ENCODE results near the gene ZNF821. TPM values are rescaled to one million over a fixed set of nuclear protein-coding genes. Genes with fewer than 3 reads are reported as not detected.

Gene ZNF821, protein sequence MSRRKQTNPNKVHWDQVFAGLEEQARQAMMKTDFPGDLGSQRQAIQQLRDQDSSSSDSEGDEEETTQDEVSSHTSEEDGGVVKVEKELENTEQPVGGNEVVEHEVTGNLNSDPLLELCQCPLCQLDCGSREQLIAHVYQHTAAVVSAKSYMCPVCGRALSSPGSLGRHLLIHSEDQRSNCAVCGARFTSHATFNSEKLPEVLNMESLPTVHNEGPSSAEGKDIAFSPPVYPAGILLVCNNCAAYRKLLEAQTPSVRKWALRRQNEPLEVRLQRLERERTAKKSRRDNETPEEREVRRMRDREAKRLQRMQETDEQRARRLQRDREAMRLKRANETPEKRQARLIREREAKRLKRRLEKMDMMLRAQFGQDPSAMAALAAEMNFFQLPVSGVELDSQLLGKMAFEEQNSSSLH
- total RNA-seq: 1 to 10 TPM; 3.7 to 4.1 TPM

- CTCF ChIA-PET: interaction anchor here (1.1 to 5.3 kb wide), 11 partner anchors 9 to 78 kb away, joined by 3 to 80 read pairs (median 29); partner anchors contain the start of genes AP1G1, ATXN1L and IST1
- H3K36me3 Mint-ChIP-seq (ENCODE audit: low read depth): peaks cover 12% of the 10 kb centered on the region
- H3K4me1 Mint-ChIP-seq (ENCODE audit: low read depth): peaks cover 48% of the 10 kb centered on the region
- peaks cover 21% of the 10 kb centered on the region for H3K27me3 Mint-ChIP-seq (ENCODE audit: low read depth)
- no peaks in the 10 kb centered on the region for H3K9me3 Mint-ChIP-seq (ENCODE audit: insufficient read depth)
- POLR2A ChIA-PET: interaction anchor here (0.9 to 4.4 kb wide), 7 partner anchors 11 to 78 kb away, joined by 3 to 30 read pairs (median 6); partner anchors contain the start of genes AP1G1, ATXN1L and IST1
- ATAC-seq (peak; percentile 60), DNase-seq (peak; percentile 73)
- peak within 1 kb of the TSS; percentile 90 for H3K4me3 Mint-ChIP-seq
- H3K27ac Mint-ChIP-seq: peak within 1 kb of the TSS; percentile 89
These were observed at the start of gene ZNF821 for GRCh38 chr16:71883849-71884638. Gene ZNF821, minus strand, starts transcription at chr16:71884182. Its CDS starts 4,236 bp downstream, at chr16:71879946.

DNA sequence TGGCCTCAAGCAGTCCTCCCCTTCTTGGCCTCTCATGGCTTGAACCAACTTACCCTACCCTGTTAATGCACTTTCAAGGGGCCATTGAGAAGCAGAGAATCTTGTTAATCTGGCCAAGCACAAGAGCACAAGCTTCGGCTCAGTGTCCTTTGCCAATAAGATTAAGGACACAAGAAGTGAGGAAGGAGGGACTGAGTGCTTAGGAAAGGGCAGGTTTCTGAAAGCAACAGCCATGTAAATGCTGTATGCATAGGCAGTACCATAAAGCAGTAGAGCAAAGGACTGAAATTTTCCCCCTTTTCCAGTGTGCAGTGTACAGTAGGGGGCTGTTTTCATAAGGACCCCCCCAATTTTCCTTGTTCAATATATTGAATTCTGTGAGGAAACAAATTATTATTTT is 49.0 kb upstream of the ZNF821 start:
- no peak overlapping the region for H3K27ac Mint-ChIP-seq
- CTCF ChIA-PET: no interaction called here
- ATAC-seq: no peak

GRCh38 chr16:71931599-71931998 is 47.6 kb upstream of the ZNF821 start:
- Mint-ChIP-seq H3K36me3 (ENCODE audit: low read depth) (peaks cover 53% of the 10 kb centered on the region), H3K4me1 (ENCODE audit: low read depth) (no peaks in the 10 kb centered on the region), H3K4me3 (no peak overlapping the region), H3K9me3 (ENCODE audit: insufficient read depth) (no peaks in the 10 kb centered on the region), H3K27ac (no peak overlapping the region), H3K27me3 (ENCODE audit: low read depth) (no peaks in the 10 kb centered on the region)
- DNase-seq (no peak), ATAC-seq (no peak)
- POLR2A ChIA-PET: no interaction called here
- CTCF ChIA-PET: no interaction called here

More for the DNA sequence above, 49.0 kb upstream of the ZNF821 start:
- H3K27me3 Mint-ChIP-seq (ENCODE audit: low read depth): no peaks in the 10 kb centered on the region
- no peak for DNase-seq
- POLR2A ChIA-PET: interaction anchor here (0.6 kb wide), 1 partner anchor 101 kb away, joined by 3 read pairs; no protein-coding TSS in a partner anchor
- no peak overlapping the region for H3K4me3 Mint-ChIP-seq
- no peaks in the 10 kb centered on the region for H3K9me3 Mint-ChIP-seq (ENCODE audit: insufficient read depth)
- no peaks in the 10 kb centered on the region for H3K4me1 Mint-ChIP-seq (ENCODE audit: low read depth)
- peaks cover 45% of the 10 kb centered on the region for H3K36me3 Mint-ChIP-seq (ENCODE audit: low read depth)

GRCh38 chr16:71931001-71931400 is 47.0 kb upstream of the ZNF821 start:
- ChIA-PET CTCF (no interaction called here), POLR2A (no interaction called here)
- Mint-ChIP-seq H3K36me3 (ENCODE audit: low read depth) (peaks cover 56% of the 10 kb centered on the region), H3K27ac (no peak overlapping the region), H3K9me3 (ENCODE audit: insufficient read depth) (no peaks in the 10 kb centered on the region), H3K4me3 (no peak overlapping the region), H3K4me1 (ENCODE audit: low read depth) (no peaks in the 10 kb centered on the region), H3K27me3 (ENCODE audit: low read depth) (no peaks in the 10 kb centered on the region)
- no peak for DNase-seq
- ATAC-seq: no peak

- Mint-ChIP-seq H3K27me3 (ENCODE audit: low read depth) (no peaks in the 10 kb centered on the region), H3K27ac (no peak overlapping the region), H3K4me3 (no peak overlapping the region), H3K9me3 (ENCODE audit: insufficient read depth) (no peaks in the 10 kb centered on the region), H3K36me3 (ENCODE audit: low read depth) (peaks cover 52% of the 10 kb centered on the region), H3K4me1 (ENCODE audit: low read depth) (no peaks in the 10 kb centered on the region)
- POLR2A ChIA-PET: no interaction called here
- no peak for ATAC-seq
- DNase-seq: no peak
- CTCF ChIA-PET: interaction anchor here (0.6 to 2.2 kb wide), 3 partner anchors 27 to 48 kb away, joined by 3 to 7 read pairs (median 7); no protein-coding TSS in a partner anchor
These were observed 46.1 kb upstream of the ZNF821 start for GRCh38 chr16:71930013-71930563.

DNA sequence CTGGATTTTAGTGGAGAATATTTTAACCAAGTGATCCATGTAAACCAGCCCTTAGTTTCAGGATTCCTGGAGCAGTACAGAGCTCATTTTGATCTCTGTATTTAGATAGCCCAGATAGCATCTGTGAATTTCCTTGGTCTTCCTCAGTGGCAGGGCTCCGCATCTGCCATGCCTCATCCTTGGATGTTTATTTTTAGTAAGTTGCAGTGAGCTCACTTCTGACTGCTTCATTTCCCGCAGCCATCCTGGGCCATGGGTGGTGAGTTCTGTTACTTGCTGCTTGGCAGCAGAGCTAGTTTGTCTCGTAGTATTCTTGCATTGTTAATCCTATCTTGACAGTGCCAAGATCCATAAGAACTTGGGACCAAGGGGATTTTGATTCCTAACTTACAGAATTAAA is 45.1 kb upstream of the ZNF821 start:
- H3K27me3 Mint-ChIP-seq (ENCODE audit: low read depth): no peaks in the 10 kb centered on the region
- POLR2A ChIA-PET: interaction anchor here (1.7 kb wide), 1 partner anchor 8 kb away, joined by 4 read pairs; no protein-coding TSS in a partner anchor
- no peak for ATAC-seq
- H3K9me3 Mint-ChIP-seq (ENCODE audit: insufficient read depth): no peaks in the 10 kb centered on the region
- H3K4me3 Mint-ChIP-seq: no peak overlapping the region
- CTCF ChIA-PET: interaction anchor here (1.9 to 2.2 kb wide), 2 partner anchors 32 to 47 kb away, joined by 7 read pairs; no protein-coding TSS in a partner anchor
- H3K4me1 Mint-ChIP-seq (ENCODE audit: low read depth): peaks cover 5% of the 10 kb centered on the region
- H3K36me3 Mint-ChIP-seq (ENCODE audit: low read depth): peaks cover 52% of the 10 kb centered on the region
- H3K27ac Mint-ChIP-seq: no peak overlapping the region
- no peak for DNase-seq

DNA sequence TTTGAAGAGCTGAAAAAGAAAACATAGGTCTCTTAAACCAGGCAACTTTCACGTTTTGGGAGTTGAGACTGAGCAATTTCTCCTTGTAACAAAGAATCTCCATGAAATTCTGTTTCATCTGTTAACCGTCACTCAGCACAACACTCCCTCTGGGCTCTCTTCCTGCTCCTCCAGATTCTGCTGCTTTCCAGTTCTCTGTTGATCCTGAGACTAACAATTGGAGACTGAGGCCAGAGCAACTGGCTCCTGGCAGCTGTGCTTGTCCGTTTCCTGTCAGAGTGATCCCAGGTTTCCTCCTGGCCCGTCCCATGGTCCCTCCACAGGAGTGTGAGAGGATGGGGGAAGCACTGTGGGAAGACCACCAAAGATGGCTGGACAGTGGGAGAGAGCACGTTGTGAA is 43.8 kb upstream of the ZNF821 start:
- CTCF ChIA-PET: no interaction called here
- H3K4me1 Mint-ChIP-seq (ENCODE audit: low read depth): peaks cover 13% of the 10 kb centered on the region
- no peak for ATAC-seq
- DNase-seq: no peak
- H3K27me3 Mint-ChIP-seq (ENCODE audit: low read depth): no peaks in the 10 kb centered on the region
- no peaks in the 10 kb centered on the region for H3K9me3 Mint-ChIP-seq (ENCODE audit: insufficient read depth)
- POLR2A ChIA-PET: interaction anchor here (0.7 kb wide), 1 partner anchor 44 kb away, joined by 3 read pairs; no protein-coding TSS in a partner anchor
- H3K4me3 Mint-ChIP-seq: no peak overlapping the region
- no peak overlapping the region for H3K27ac Mint-ChIP-seq
- peaks cover 58% of the 10 kb centered on the region for H3K36me3 Mint-ChIP-seq (ENCODE audit: low read depth)

DNA sequence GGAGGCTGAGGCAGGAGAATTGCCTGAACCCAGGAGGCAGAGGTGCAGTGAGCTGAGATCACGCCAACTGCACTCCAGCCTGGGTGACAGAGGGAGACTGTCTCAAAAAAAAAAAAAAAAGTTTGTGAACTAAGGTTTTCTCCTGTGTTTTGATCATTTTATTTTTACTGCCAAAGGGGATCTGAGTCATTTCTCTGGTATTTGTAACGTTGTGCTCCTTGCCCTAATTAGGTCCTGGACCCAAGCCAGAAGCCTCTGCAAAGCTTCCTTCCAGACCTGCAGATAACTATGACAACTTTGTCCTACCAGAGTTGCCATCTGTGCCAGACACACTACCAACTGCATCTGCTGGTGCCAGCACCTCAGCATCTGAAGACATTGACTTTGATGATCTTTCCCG is 43.4 kb upstream of the ZNF821 start:
- DNase-seq: no peak
- Mint-ChIP-seq H3K27ac (no peak overlapping the region), H3K27me3 (ENCODE audit: low read depth) (no peaks in the 10 kb centered on the region), H3K9me3 (ENCODE audit: insufficient read depth) (no peaks in the 10 kb centered on the region), H3K36me3 (ENCODE audit: low read depth) (peaks cover 62% of the 10 kb centered on the region), H3K4me1 (ENCODE audit: low read depth) (peaks cover 16% of the 10 kb centered on the region), H3K4me3 (no peak overlapping the region)
- POLR2A ChIA-PET: interaction anchor here (0.7 kb wide), 1 partner anchor 44 kb away, joined by 3 read pairs; no protein-coding TSS in a partner anchor
- no peak for ATAC-seq
- CTCF ChIA-PET: no interaction called here

GRCh38 chr16:71924710-71925109 is 40.7 kb upstream of the ZNF821 start:
- H3K27me3 Mint-ChIP-seq (ENCODE audit: low read depth): no peaks in the 10 kb centered on the region
- ChIA-PET CTCF (interaction anchor here (1.1 kb wide), 1 partner anchor 37 kb away, joined by 3 read pairs; no protein-coding TSS in a partner anchor), POLR2A (no interaction called here)
- DNase-seq (no peak), ATAC-seq (no peak)
- no peak overlapping the region for H3K4me3 Mint-ChIP-seq
- peaks cover 77% of the 10 kb centered on the region for H3K36me3 Mint-ChIP-seq (ENCODE audit: low read depth)
- no peak overlapping the region for H3K27ac Mint-ChIP-seq
- H3K4me1 Mint-ChIP-seq (ENCODE audit: low read depth): peaks cover 16% of the 10 kb centered on the region
- no peaks in the 10 kb centered on the region for H3K9me3 Mint-ChIP-seq (ENCODE audit: insufficient read depth)

DNA sequence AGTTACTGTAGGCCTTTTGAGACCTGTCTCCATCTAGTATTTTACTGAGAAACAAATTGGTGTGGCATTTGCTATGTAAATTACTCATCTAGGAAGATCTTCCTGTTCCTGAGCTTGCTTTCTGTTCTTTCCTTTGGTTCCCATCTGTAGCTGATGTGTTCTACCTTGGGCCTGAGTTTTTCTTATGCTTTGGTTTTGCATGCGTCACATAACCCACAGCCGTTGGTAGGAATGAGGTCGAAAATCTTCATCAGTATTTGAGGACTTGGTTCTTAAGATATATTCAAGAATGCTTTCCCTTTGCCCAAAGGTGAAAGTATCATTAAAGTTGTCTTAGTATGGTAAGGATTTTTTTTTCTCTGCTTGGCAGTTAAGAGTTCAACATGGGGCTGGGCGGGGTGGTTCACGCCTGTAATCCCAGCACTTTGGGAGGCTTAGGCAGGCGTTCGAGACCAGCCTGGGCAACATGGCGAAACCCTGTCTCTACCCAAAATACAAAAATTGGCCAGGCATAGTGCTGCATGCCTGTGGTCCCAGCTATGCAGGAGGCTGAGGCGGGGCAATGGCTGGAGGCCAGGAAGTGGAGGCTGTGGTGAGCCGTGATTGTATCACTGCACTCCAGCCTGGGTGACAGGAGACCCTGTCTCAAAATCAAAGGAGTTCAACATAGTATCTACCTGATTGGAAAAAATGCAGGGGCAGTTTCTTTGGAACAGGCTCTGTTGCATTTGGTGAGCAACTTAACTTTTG is 40.1 kb upstream of the ZNF821 start:
- Mint-ChIP-seq H3K27me3 (ENCODE audit: low read depth) (no peaks in the 10 kb centered on the region), H3K27ac (peak overlapping the region; percentile 22), H3K9me3 (ENCODE audit: insufficient read depth) (no peaks in the 10 kb centered on the region), H3K36me3 (ENCODE audit: low read depth) (peaks cover 80% of the 10 kb centered on the region), H3K4me3 (no peak overlapping the region), H3K4me1 (ENCODE audit: low read depth) (peaks cover 16% of the 10 kb centered on the region)
- ATAC-seq: no peak
- no peak for DNase-seq
- ChIA-PET POLR2A (no interaction called here), CTCF (interaction anchor here (1.1 kb wide), 1 partner anchor 37 kb away, joined by 3 read pairs; no protein-coding TSS in a partner anchor)

DNA sequence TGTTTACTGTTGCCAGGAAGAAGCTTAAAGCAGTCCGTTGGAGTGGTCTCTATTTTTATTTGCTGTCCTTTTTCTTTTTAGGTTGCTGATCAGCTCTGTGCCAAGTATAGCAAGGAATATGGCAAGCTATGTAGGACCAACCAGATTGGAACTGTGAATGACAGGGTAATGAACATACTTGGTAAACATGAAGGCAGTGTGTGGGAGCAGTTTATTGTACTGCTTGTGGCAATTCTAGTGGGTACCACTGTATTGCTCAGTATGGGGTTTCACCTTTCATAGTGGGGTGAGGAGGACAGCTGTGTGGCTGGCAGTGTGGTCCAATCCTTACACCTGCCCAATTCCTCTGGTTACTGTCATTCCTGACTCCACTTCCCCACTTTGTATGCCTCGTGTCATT is 36.7 kb upstream of the ZNF821 start:
- CTCF ChIA-PET: interaction anchor here (0.6 to 2.0 kb wide), 2 partner anchors 41 to 43 kb away, joined by 3 to 7 read pairs; no protein-coding TSS in a partner anchor
- Mint-ChIP-seq H3K9me3 (ENCODE audit: insufficient read depth) (no peaks in the 10 kb centered on the region), H3K27me3 (ENCODE audit: low read depth) (no peaks in the 10 kb centered on the region), H3K4me3 (no peak overlapping the region), H3K27ac (no peak overlapping the region), H3K4me1 (ENCODE audit: low read depth) (peaks cover 28% of the 10 kb centered on the region), H3K36me3 (ENCODE audit: low read depth) (peaks cover 82% of the 10 kb centered on the region)
- DNase-seq: no peak
- no peak for ATAC-seq
- POLR2A ChIA-PET: interaction anchor here (0.6 kb wide), 1 partner anchor 17 kb away, joined by 3 read pairs; no protein-coding TSS in a partner anchor
